Medulla oblongata (tissue), 1 donor: Measurements from ENCODE around the gene NOLC1.

Source experiments
- DNase-seq: peaks from one replicate; pipeline ENCODE4 v3.0.0-alpha.2; 2015; ENCODE audit errors: extremely low spot score

NOLC1 gene

GRCh38 chr10:102121739-102122372, 30.3 kb upstream of the NOLC1 start:
- DNase-seq = peak; percentile 24

GRCh38 chr10:102122450-102122849, 29.7 kb upstream of the NOLC1 start:
- no peak for DNase-seq

- no peak for DNase-seq
Measured at GRCh38 chr10:102123223-102123622, 29.0 kb upstream of the NOLC1 start.

GRCh38 chr10:102131286-102132170, 20.7 kb upstream of the NOLC1 start:
- DNase-seq = no peak

DNA sequence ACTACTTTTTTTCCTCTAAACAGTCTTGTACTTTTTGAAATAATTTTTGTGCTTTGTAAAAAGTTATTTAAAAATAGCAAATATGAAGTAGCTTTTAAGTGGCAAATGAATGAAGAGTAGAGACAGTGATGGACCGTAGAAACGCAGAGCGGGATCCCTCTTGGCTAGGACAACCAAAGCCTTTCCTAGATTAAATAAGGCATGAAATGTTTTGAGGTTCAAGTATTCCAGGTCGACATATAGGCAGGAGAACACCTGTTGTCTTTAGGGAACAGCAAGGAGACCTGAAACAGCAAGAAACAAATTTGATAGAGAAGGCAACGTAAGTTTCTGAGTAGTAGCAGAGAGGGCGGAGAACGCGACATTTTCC, 20.0 kb upstream of the NOLC1 start:
- DNase-seq = no peak

DNA sequence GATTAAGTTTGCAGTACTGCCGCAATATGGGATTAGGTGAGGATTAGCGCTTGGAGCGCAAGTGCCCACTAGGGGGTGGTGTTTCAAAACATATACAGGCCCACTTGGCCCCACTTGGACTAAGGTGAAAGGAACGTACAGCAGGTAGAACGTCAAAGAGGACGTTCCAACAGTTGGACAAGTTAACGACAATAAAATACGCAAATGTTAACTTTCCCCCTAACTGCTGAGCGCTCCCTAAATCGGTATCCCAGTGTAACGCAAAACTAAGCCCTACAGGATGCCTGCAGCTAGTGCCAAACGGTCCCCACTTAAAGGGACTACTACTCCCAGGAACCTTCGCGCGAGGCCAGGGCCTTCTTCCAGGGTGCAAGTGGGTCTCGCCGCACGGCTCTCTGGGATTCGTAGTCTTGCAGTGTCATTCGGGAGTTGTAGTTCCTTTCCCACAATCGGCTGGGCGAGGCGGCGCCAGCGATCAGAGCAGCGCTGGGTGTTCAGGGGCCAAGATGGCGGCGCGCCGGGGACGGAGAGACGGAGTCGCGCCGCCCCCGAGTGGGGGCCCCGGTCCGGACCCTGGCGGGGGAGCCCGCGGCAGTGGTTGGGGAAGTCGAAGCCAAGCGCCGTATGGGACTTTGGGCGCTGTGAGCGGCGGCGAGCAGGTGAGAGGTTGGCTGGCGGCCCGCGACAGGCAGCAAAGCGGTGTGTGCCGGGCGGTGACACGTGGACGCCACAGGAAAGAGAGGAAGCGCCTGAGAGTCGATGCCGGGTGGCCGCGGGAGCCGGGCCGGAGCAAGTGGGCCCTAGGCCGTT, 19.4 kb upstream of the NOLC1 start, which contains the start of gene PPRC1:
Gene PPRC1 (plus strand): TSS at position 478 of the 810 bp plus-strand sequence. CDS start 29 bp downstream, at position 507.
- DNase-seq = peak; percentile 99

- peak; percentile 84 for DNase-seq
Measured at GRCh38 chr10:102133373-102134195, 18.6 kb upstream of the NOLC1 start.

DNA sequence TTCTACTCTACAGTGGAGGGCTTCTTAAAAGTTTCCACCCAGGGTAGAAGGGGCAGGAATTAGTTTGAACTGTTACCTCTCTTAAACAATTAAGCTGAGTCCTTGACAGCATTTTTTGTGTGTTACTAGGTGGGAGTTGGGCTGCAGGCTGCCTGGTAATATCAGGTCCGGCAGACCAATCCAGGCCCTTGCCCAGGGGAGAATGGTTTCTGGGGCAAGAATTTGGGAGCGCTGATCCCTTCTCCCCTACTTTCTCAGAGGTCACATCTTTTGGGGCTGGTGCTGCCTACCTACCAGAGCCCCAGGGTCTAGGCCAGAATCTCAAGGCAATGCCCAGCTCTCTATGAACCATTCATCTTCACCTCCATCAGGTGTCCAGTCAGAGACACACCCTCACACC, 17.8 kb upstream of the NOLC1 start:
- DNase-seq = no peak

DNA sequence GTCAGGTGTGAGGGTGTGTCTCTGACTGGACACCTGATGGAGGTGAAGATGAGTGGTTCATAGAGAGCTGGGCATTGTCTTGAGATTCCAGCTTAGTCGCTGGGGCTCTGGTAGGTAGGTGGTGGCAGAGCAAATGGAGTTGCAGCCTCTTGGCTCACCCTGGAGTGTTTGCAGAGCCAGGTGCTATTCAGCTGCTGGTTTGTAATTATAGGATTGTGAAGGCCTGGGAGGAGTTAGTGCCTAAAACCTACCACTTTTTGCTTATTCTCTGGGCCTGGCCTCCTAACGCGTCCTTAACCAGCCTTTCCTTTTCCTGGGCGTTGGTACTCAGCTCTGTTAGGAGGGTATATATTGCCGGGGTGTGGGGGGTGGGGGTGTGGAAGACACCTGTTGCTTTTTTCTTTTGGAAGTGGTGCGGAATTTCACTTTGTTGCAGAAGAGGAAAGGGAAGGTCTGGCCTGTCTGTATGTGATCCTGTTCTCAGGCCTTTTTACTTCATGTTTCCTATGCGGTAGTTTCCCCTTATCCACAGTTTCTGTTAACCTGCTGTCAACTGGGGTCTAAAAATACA, 16.1 kb upstream of the NOLC1 start:
- no peak for DNase-seq

DNA sequence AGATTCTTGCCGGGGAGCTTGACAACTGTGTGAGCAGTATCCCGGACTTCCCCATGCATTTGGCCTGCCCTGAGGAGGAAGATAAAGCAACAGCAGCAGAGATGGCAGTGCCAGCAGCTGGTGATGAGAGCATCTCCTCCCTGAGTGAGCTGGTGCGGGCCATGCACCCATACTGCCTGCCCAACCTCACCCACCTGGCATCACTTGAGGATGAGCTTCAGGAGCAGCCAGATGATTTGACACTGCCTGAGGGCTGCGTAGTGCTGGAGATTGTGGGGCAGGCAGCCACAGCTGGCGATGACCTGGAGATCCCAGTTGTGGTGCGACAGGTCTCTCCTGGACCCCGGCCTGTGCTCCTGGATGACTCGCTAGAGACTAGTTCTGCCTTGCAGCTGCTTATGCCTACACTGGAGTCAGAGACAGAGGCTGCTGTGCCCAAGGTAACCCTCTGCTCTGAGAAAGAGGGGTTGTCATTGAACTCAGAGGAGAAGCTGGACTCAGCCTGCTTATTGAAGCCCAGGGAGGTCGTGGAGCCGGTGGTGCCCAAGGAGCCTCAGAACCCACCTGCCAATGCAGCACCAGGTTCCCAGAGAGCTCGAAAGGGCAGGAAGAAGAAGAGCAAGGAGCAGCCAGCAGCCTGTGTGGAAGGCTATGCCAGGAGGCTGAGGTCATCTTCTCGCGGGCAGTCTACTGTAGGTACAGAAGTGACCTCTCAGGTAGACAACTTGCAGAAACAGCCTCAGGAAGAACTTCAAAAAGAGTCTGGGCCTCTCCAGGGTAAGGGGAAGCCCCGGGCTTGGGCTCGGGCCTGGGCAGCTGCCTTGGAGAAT, 12.7 kb upstream of the NOLC1 start:
- DNase-seq = no peak

DNA sequence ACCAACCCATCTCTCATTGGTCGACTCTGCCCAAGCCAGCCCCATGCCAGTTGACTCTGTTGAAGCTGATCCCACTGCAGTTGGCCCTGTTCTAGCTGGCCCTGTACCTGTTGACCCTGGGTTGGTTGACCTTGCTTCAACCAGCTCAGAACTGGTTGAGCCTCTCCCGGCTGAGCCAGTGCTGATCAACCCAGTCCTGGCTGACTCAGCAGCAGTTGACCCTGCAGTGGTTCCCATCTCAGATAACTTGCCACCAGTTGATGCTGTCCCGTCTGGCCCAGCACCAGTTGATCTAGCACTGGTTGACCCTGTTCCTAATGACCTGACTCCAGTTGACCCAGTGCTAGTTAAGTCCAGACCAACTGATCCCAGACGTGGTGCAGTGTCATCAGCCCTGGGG, 12.0 kb upstream of the NOLC1 start:
- DNase-seq = no peak

- no peak for DNase-seq
Measured at GRCh38 chr10:102140913-102141540, 11.2 kb upstream of the NOLC1 start.

- no peak for DNase-seq
Measured at GRCh38 chr10:102141583-102142107, 10.5 kb upstream of the NOLC1 start.

GRCh38 chr10:102146971-102147428, 5.2 kb upstream of the NOLC1 start:
- no peak for DNase-seq

DNA sequence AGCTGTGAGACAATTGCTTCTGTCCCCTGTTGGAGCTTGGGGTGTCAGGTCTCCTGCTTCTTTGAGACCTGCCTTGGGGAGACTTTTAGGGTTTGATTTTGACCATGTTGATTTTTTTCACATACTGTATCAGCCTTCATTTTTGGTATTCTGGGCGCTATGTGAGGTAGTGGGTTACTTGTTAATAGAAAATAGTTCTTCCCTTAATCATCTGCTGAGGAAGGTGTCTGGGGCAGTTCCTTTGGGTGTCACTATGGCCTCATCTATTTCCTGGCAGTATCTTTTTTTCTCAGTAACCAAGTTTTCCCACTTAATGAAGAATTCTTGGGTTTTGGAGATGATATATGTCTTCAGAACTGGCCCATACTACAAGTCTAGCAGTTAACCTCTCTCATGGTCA, 4.6 kb upstream of the NOLC1 start:
- DNase-seq = no peak

DNA sequence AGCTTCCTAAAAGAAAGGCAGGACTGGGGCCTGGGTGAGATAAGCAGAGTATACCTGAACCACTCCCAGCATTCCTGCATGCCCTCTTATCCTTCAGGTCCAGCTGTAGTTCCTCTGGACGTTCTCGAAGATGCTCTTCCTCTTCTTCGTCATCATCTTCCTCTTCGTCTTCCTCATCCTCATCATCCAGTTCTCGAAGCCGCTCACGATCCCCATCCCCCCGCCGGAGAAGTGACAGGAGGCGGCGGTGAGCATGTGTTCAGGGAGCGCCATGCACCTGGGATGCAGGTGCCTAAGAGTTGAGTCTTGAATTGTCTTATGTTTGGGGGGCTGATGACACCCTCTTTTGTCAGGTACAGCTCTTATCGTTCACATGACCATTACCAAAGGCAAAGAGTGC, 3.9 kb upstream of the NOLC1 start:
- no peak for DNase-seq

- peak; percentile 6 for DNase-seq
Measured at GRCh38 chr10:102150970-102151773, 1.0 kb upstream of the NOLC1 start.

DNA sequence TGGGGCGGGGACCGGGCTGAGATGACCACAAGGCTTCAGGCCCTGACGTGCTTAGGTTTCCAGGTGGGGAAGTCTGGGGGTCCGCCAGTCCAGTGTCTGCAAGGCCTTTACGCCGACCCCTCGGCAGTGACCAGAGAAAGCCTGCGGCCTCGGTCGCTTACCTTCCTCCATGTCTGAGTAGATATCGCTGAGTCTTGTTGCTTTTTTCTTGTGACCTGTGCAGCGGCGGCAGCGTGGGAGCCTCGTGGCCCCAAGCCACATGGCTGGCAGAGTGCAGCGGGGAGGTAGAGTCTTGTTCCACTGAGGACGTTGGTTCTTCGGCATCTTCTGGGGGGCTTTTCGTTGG, 329 bp downstream of the NOLC1 start:
- no peak for DNase-seq
